SK-N-SH (cell line): ENCODE data around the gene SCARB2. TPM values are rescaled to one million over a fixed set of nuclear protein-coding genes. Genes with fewer than 3 reads are reported as not detected.

Source experiments
- CTCF ChIA-PET: fragments of 300-600, 350-600 bp; formaldehyde crosslinking; extraction: SDS; loops from one replicate; lab custom pipeline; 2021; lab: Yijun Ruan, JAX
- POLR2A ChIA-PET: fragments of 350-600 bp; sonication (Branson Sonifier 250); formaldehyde crosslinking; extraction: SDS; loops from one replicate; lab custom pipeline; 2020; ENCODE audit warnings: antibody characterized with exemption, inconsistent platforms; lab: Yijun Ruan, JAX
- DNase-seq: peaks from one replicate; pipeline ENCODE4 v3.0.0; 2012
- H2AFZ ChIP-seq: fragments of 200-600 bp; sonication (generic); 2 replicates; pipeline ENCODE4 v1.8.1; 2016; ENCODE audit warnings: antibody characterized with exemption, mild to moderate bottlenecking, low read depth
- H3F3A ChIP-seq: fragments of 200-600 bp; sonication (generic); replicated peaks from 2 replicates; pipeline ENCODE3; 2016; ENCODE audit warnings: antibody characterized with exemption, mild to moderate bottlenecking; ENCODE audit not compliant: insufficient read depth
- H3K27ac ChIP-seq, 2 experiments: fragments of 200-500 bp in 1 of 2; fragments of 200-600 bp in 1 of 2; sonication (Bioruptor generic) in 1 of 2; sonication (generic), shearing (Covaris generic) in 1 of 2; 2 replicates each; pipeline versions ENCODE4 v1.5.1 to v1.6.1; 2014 to 2016; ENCODE audit warnings: low read depth in 2 of 2, inconsistent platforms in 1 of 2, low read length in 1 of 2, mild to moderate bottlenecking in 1 of 2, mixed read lengths in 1 of 2
- H3K27me3 ChIP-seq: fragments of 200-600 bp; sonication (generic), shearing (Covaris generic); 2 replicates; pipeline ENCODE4 v1.6.1; 2016; ENCODE audit warnings: mixed run types; ENCODE audit not compliant: insufficient read depth
- H3K36me3 ChIP-seq, 2 experiments: fragments of 200-500 bp in 1 of 2; fragments of 200-600 bp in 1 of 2; sonication (Bioruptor generic) in 1 of 2; sonication (generic) in 1 of 2; replicated peaks in 1 of 2; 2 replicates each; pipeline versions ENCODE3 to v1.5.1; 2014 to 2016; ENCODE audit warnings: low read length in 1 of 2, mild to moderate bottlenecking in 1 of 2; ENCODE audit not compliant: insufficient read depth in 2 of 2, control insufficient read depth in 1 of 2
- H3K4me1 ChIP-seq, 2 experiments: fragments of 200-500 bp in 1 of 2; fragments of 200-600 bp in 1 of 2; sonication (Bioruptor generic) in 1 of 2; sonication (generic), shearing (Covaris generic) in 1 of 2; 2 replicates each; pipeline versions ENCODE4 v1.5.1 to v1.6.1; 2014 to 2016; ENCODE audit warnings: low read depth in 1 of 2, low read length in 1 of 2, mixed run types in 1 of 2; ENCODE audit not compliant: insufficient read depth in 2 of 2, control insufficient read depth in 1 of 2
- H3K4me2 ChIP-seq: fragments of 200-600 bp; sonication (generic), shearing (Covaris generic); 2 replicates; pipeline ENCODE4 v1.6.1; 2017; ENCODE audit warnings: mixed run types
- H3K4me3 ChIP-seq, 2 experiments: fragments of 200-500 bp in 1 of 2; fragments of 200-600 bp in 1 of 2; sonication (Bioruptor generic) in 1 of 2; sonication (generic), shearing (Covaris generic) in 1 of 2; 2 replicates each; pipeline versions ENCODE4 v1.5.1 to v1.8.1; 2014 to 2016; ENCODE audit warnings: low read depth in 2 of 2, inconsistent platforms in 1 of 2, low read length in 1 of 2, mild to moderate bottlenecking in 1 of 2, mixed read lengths in 1 of 2, moderate library complexity in 1 of 2
- H3K79me2 ChIP-seq: fragments of 200-600 bp; sonication (generic); 2 replicates; pipeline ENCODE4 v1.8.1; 2017; ENCODE audit warnings: mild to moderate bottlenecking; ENCODE audit not compliant: insufficient read depth
- H3K9ac ChIP-seq: fragments of 200-600 bp; sonication (generic); 2 replicates; pipeline ENCODE4 v1.6.1; 2017; ENCODE audit warnings: mixed run types
- H3K9me2 ChIP-seq: fragments of 200-600 bp; sonication (generic); 2 replicates; pipeline ENCODE4 v1.6.1; 2017; ENCODE audit warnings: mixed run types
- H3K9me3 ChIP-seq: fragments of 200-600 bp; sonication (generic); 2 replicates; pipeline ENCODE4 v1.6.1; 2017; ENCODE audit warnings: mixed run types, mild to moderate bottlenecking, moderate library complexity
- H4K20me1 ChIP-seq: fragments of 200-600 bp; sonication (generic); 2 replicates; pipeline ENCODE4 v1.6.1; 2017; ENCODE audit warnings: mild to moderate bottlenecking, mixed run types; ENCODE audit not compliant: insufficient read depth
- EP300 ChIP-seq, 2 experiments: IDR thresholded peaks; 2 replicates each; pipeline versions ENCODE4 v1.4.0 to v1.6.1; 2012; ENCODE audit warnings: borderline replicate concordance in 1 of 2, low read depth in 1 of 2, low read length in 1 of 2
- GABPA ChIP-seq: IDR thresholded peaks from 2 replicates; pipeline ENCODE4 v1.4.0; 2012; ENCODE audit warnings: low read depth, mild to moderate bottlenecking
- GATA2 ChIP-seq: sonication (generic); formaldehyde crosslinking; IDR thresholded peaks from 2 replicates; pipeline ENCODE4 v1.5.0; 2020; ENCODE audit warnings: mild to moderate bottlenecking, missing genetic modification reagents
- JUND ChIP-seq: IDR thresholded peaks from 2 replicates; pipeline ENCODE4 v1.4.0; 2012
- MXI1 ChIP-seq: IDR thresholded peaks from 2 replicates; pipeline ENCODE4 v1.6.1; 2012; ENCODE audit warnings: mild to moderate bottlenecking, low read depth, low read length, improper control_type of control experiment
- NRF1 ChIP-seq: IDR thresholded peaks from 2 replicates; pipeline ENCODE4 v1.6.1; 2012; ENCODE audit warnings: low read depth, mild to moderate bottlenecking, low read length
- SIN3A ChIP-seq: IDR thresholded peaks from 2 replicates; pipeline ENCODE4 v1.6.1; 2012; ENCODE audit warnings: low read depth, mild to moderate bottlenecking, low read length, moderate library complexity, borderline replicate concordance
- SMC3 ChIP-seq: IDR thresholded peaks from 2 replicates; pipeline ENCODE4 v1.6.1; 2012; ENCODE audit warnings: low read depth, low read length, improper control_type of control experiment
- TCF12 ChIP-seq: IDR thresholded peaks from 2 replicates; pipeline ENCODE4 v1.4.0; 2012
- YY1 ChIP-seq: IDR thresholded peaks from 2 replicates; pipeline ENCODE4 v1.4.0; 2012; ENCODE audit warnings: low read depth, mild to moderate bottlenecking
- WGBS: methylation state at CpG from one replicate; pipeline ENCODE4 v1.1.6; 2017; ENCODE audit warnings: low lambda C conversion rate; 5-methylcytosine and 5-hydroxymethylcytosine counted together
- polyA plus RNA-seq, 3 experiments: library from polyadenylated mRNA; depleted of rRNA; stranded (reverse); fragments of >200 nt; gene quantifications; 2 replicates each; pipeline ENCODE4 v1.2.3, GENCODE V29; 2012
- TF ChIP-seq, protein P1 (sequence below): IDR thresholded peaks from 2 replicates; pipeline ENCODE4 v1.4.0; 2012; ENCODE audit warnings: low read depth
- TF ChIP-seq, protein P2 (sequence below): IDR thresholded peaks from 2 replicates; pipeline ENCODE4; 2012
- TF ChIP-seq, protein P3 (sequence below): IDR thresholded peaks from 2 replicates; pipeline ENCODE4 v1.6.1; 2012; ENCODE audit warnings: mild to moderate bottlenecking, low read depth, low read length, moderate library complexity
- TF ChIP-seq, protein P4 (sequence below): IDR thresholded peaks from 2 replicates; pipeline ENCODE4 v1.4.0; 2012; ENCODE audit warnings: low read depth, borderline replicate concordance
- TF ChIP-seq, protein P5 (sequence below): fragments of 150-350 bp; IDR thresholded peaks from 2 replicates; pipeline ENCODE4 v1.6.1; 2017; ENCODE audit warnings: antibody characterized with exemption, low read length, low read depth, borderline replicate concordance

The SCARB2 gene
- polyA plus RNA-seq, 1 of the 3 experiments (the other 2 are of a cell fraction), result 82.6 TPM

DNA sequence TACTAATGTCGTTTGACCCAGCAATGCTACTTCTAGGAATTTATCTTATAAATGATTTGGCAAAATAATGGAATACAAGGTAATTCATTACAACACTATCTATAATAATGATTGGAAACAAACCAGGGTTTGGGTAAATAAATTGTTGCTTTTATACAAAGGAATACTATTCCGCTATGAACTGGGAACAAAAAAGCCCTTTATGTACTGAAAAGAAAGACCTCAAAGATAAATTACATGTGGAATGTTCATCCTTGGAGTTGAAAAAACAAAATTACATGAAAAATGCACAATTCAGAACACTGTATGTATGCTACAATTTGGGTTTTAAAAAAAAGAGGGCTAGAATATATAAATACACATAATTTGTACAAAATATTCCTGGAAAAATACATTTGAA, 60.3 kb downstream of the SCARB2 start:
- Histone ChIP-seq H3F3A (peaks cover 4% of the 10 kb centered on the region), H3K9ac (no peak overlapping the region), H4K20me1 (no peaks in the 10 kb centered on the region), H3K27me3 (no peaks in the 10 kb centered on the region), H3K4me3 (no peak overlapping the region), H3K36me3 (peaks cover 3 to 11% of the 10 kb centered on the region in 2 experiments), H3K4me1 (peaks cover 0 to 9% of the 10 kb centered on the region in 2 experiments; a peak in 2 of 4 replicates), H3K27ac (no peak overlapping the region), H3K9me3 (no peaks in the 10 kb centered on the region), H3K9me2 (no peaks in the 10 kb centered on the region), H2AFZ (no peak overlapping the region), H3K79me2 (peaks cover 15% of the 10 kb centered on the region), H3K4me2 (no peak overlapping the region)
- ChIA-PET POLR2A (no interaction called here), CTCF (interaction anchor here (1.7 kb wide), 1 partner anchor 27 kb away, joined by 8 read pairs; no protein-coding TSS in a partner anchor)
- DNase-seq, result no peak
- WGBS, result 90% methylated on average over 2 of the region's 2 CpGs
- TF ChIP-seq, protein P1, sequence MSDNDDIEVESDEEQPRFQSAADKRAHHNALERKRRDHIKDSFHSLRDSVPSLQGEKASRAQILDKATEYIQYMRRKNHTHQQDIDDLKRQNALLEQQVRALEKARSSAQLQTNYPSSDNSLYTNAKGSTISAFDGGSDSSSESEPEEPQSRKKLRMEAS, result no peak
- TF ChIP-seq, protein P2, sequence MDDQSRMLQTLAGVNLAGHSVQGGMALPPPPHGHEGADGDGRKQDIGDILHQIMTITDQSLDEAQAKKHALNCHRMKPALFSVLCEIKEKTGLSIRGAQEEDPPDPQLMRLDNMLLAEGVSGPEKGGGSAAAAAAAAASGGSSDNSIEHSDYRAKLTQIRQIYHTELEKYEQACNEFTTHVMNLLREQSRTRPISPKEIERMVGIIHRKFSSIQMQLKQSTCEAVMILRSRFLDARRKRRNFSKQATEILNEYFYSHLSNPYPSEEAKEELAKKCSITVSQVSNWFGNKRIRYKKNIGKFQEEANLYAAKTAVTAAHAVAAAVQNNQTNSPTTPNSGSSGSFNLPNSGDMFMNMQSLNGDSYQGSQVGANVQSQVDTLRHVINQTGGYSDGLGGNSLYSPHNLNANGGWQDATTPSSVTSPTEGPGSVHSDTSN, result no peak
- TF ChIP-seq GABPA (no peak), EP300 (IDR thresholded peaks at IDR 0.05; ENCODE audit: borderline replicate concordance in 1 of 2, low read depth in 1 of 2, low read length in 1 of 2) (no peak), SMC3 (no peak), YY1 (no peak)
- TF ChIP-seq, protein P3, sequence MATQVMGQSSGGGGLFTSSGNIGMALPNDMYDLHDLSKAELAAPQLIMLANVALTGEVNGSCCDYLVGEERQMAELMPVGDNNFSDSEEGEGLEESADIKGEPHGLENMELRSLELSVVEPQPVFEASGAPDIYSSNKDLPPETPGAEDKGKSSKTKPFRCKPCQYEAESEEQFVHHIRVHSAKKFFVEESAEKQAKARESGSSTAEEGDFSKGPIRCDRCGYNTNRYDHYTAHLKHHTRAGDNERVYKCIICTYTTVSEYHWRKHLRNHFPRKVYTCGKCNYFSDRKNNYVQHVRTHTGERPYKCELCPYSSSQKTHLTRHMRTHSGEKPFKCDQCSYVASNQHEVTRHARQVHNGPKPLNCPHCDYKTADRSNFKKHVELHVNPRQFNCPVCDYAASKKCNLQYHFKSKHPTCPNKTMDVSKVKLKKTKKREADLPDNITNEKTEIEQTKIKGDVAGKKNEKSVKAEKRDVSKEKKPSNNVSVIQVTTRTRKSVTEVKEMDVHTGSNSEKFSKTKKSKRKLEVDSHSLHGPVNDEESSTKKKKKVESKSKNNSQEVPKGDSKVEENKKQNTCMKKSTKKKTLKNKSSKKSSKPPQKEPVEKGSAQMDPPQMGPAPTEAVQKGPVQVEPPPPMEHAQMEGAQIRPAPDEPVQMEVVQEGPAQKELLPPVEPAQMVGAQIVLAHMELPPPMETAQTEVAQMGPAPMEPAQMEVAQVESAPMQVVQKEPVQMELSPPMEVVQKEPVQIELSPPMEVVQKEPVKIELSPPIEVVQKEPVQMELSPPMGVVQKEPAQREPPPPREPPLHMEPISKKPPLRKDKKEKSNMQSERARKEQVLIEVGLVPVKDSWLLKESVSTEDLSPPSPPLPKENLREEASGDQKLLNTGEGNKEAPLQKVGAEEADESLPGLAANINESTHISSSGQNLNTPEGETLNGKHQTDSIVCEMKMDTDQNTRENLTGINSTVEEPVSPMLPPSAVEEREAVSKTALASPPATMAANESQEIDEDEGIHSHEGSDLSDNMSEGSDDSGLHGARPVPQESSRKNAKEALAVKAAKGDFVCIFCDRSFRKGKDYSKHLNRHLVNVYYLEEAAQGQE, result no peak

DNA sequence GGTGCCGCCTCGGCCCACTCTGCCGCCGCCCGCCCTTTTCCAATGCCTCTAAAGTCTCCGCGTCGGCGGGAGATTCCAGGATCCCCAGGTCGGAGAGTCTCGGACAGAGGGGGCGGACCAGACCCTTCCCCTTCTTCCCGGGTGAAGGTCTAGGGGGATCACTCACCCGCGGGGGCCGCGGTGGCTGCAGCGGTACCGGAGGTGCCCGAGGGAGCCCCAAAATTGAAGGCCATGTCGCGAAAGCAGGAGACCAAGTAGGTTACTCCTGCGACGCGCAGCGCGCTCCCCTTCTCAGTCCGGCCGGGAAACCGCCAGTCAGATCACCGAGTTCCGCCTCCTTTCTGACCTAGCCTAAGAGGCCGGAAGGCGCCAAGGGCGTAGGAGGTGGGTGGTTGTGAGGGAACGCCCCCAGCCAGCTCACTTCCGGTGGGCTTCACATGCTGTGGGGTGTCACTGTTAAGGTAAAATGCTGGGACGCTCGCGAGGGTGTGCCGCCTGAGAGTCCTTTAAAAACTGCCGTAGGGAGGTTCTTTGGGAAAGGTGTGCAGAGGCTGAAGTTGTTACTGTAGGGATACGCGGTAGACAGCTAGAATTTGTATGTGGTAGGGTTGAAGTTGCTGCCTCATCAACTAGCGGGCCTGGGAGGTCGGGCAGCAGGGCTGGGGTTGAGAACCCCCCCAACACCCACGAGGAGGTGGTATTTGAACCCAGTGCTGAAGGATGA, 65.3 kb downstream of the SCARB2 start, which contains the start of gene NUP54:
Gene NUP54, minus strand, starts transcription at position 256 of the 724 bp plus-strand sequence. Its CDS starts 23 bp downstream, at position 233.
- Histone ChIP-seq H4K20me1 (peaks cover 19% of the 10 kb centered on the region), H3K79me2 (peaks cover 63% of the 10 kb centered on the region), H3K9me2 (no peaks in the 10 kb centered on the region), H3K4me1 (peaks cover 4 to 19% of the 10 kb centered on the region in 2 experiments; a peak in 2 of 4 replicates), H3K4me3 (peak within 1 kb of the TSS; percentile 67 to 97), H3K27ac (peak within 1 kb of the TSS; percentile 84 to 89), H3K36me3 (peaks cover 12 to 19% of the 10 kb centered on the region in 2 experiments), H3K9me3 (no peaks in the 10 kb centered on the region), H3K27me3 (no peaks in the 10 kb centered on the region), H3K4me2 (peak within 1 kb of the TSS; percentile 95), H3K9ac (peak within 1 kb of the TSS; percentile 92), H3F3A (peaks cover 4% of the 10 kb centered on the region), H2AFZ (peak within 1 kb of the TSS; percentile 97)
- CTCF ChIA-PET, result interaction anchor here (0.5 to 1.5 kb wide), 4 partner anchors 31 to 844 kb away, joined by 3 to 6 read pairs (median 3); no protein-coding TSS in a partner anchor
- 0% methylated on average over 31 of the region's 47 CpGs for WGBS
- POLR2A ChIA-PET, result interaction anchor here (0.8 to 1.7 kb wide), 2 partner anchors 158 to 178 kb away, joined by 3 to 4 read pairs; no protein-coding TSS in a partner anchor
- DNase-seq, result peak; percentile 93
- TF ChIP-seq GATA2 (CRISPR knock-in tag) (no peak), NRF1 (no peak), MXI1 (peak; percentile 98), TCF12 (no peak), SIN3A (peak; percentile 90), JUND (0 out of 2 replicates have a peak, but pooled peaks have one; percentile 11)
- TF ChIP-seq, protein P4, sequence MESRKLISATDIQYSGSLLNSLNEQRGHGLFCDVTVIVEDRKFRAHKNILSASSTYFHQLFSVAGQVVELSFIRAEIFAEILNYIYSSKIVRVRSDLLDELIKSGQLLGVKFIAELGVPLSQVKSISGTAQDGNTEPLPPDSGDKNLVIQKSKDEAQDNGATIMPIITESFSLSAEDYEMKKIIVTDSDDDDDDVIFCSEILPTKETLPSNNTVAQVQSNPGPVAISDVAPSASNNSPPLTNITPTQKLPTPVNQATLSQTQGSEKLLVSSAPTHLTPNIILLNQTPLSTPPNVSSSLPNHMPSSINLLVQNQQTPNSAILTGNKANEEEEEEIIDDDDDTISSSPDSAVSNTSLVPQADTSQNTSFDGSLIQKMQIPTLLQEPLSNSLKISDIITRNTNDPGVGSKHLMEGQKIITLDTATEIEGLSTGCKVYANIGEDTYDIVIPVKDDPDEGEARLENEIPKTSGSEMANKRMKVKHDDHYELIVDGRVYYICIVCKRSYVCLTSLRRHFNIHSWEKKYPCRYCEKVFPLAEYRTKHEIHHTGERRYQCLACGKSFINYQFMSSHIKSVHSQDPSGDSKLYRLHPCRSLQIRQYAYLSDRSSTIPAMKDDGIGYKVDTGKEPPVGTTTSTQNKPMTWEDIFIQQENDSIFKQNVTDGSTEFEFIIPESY, result peak; percentile 54; the same call in 1 of the 2 replicates
- TF ChIP-seq, protein P1, result peak; percentile 94
- TF ChIP-seq, protein P2, result peak; percentile 49
- TF ChIP-seq, protein P5, sequence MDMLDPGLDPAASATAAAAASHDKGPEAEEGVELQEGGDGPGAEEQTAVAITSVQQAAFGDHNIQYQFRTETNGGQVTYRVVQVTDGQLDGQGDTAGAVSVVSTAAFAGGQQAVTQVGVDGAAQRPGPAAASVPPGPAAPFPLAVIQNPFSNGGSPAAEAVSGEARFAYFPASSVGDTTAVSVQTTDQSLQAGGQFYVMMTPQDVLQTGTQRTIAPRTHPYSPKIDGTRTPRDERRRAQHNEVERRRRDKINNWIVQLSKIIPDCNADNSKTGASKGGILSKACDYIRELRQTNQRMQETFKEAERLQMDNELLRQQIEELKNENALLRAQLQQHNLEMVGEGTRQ, result no peak
